GM10248 (cell line): ENCODE results near the gene SLC22A23.

Source experiments
- CTCF ChIA-PET: fragments of 300-600 bp; sonication (Branson Sonifier 250); formaldehyde crosslinking; extraction: SDS; loops from one replicate; lab custom pipeline; 2021; ENCODE audit warnings: antibody characterized with exemption; lab: Yijun Ruan, JAX
- POLR2A ChIA-PET: fragments of 350-650 bp; sonication (Branson Sonifier 250); formaldehyde crosslinking; extraction: SDS; loops from one replicate; lab custom pipeline; 2020; ENCODE audit warnings: antibody characterized with exemption; lab: Yijun Ruan, JAX
- DNase-seq: peaks from one replicate; pipeline ENCODE4 v3.0.0; 2012; ENCODE audit errors: extremely low spot score
- CTCF ChIP-seq: IDR thresholded peaks from 2 replicates; pipeline ENCODE4 v1.5.1; 2012; ENCODE audit warnings: mild to moderate bottlenecking, low read depth; ENCODE audit errors: extremely low read depth, missing control alignments, control extremely low read depth

SLC22A23 gene

GRCh38 chr6:3335169-3335568 lies 121.7 kb downstream of the SLC22A23 start:
- no peak for DNase-seq
- ChIA-PET CTCF (interaction anchor here (1.5 to 5.2 kb wide), 2 partner anchors 13 to 76 kb away, joined by 4 to 17 read pairs; no protein-coding TSS in a partner anchor), POLR2A (no interaction called here)
- TF ChIP-seq CTCF, result no peak

GRCh38 chr6:3334555-3334954 lies 122.3 kb downstream of the SLC22A23 start:
- no peak for DNase-seq
- ChIA-PET CTCF (interaction anchor here (1.5 to 5.2 kb wide), 2 partner anchors 12 to 77 kb away, joined by 4 to 17 read pairs; no protein-coding TSS in a partner anchor), POLR2A (no interaction called here)
- no peak for TF ChIP-seq CTCF

DNA sequence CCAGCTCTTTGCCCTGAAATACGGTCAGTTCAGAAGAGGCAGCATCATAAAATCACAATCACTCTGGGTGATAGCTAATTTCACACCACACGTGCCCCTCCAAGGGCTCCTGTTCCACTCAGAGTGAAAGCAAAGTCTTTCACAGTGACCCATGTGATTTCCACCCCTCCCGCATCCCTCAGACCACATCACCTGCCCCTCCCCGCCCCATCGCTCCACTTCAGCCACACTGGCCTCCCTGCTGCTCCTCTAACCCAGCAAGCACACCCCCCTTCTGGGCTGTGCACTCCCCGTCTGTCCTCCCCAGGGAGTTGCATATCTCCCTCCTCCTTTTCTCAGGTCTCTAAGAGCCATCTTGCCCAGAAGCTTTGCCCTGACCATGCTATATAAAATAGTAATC lies 123.6 kb downstream of the SLC22A23 start:
- ChIA-PET CTCF (interaction anchor here (1.0 kb wide), 1 partner anchor 13 kb away, joined by 3 read pairs; no protein-coding TSS in a partner anchor), POLR2A (interaction anchor here (0.9 kb wide), 1 partner anchor 23 kb away, joined by 3 read pairs; no protein-coding TSS in a partner anchor)
- TF ChIP-seq CTCF, result no peak
- peak; percentile 72 for DNase-seq

- TF ChIP-seq CTCF, result no peak
- ChIA-PET POLR2A (no interaction called here), CTCF (interaction anchor here (2.7 kb wide), 1 partner anchor 12 kb away, joined by 9 read pairs; no protein-coding TSS in a partner anchor)
- DNase-seq, result no peak
Observed at GRCh38 chr6:3331971-3332370, 124.9 kb downstream of the SLC22A23 start.

DNA sequence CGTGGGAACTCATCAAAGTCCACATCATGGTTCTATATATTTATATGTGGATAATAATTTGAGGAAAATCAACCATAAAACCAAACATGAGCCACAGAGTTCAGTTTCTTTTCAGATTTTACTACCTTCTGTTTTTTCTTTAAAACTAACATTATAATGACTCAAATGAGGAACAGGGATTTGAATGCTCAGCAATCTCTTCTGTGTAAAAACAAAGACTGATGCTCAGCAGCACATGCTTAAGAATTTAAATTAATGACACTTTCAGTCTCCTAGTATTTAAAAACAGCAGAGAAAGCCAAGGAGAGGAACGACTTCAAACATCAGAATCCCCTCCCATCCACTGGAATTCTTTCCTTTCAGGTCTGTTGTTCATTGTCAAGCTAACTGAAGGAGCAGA lies 125.4 kb downstream of the SLC22A23 start:
- no peak for TF ChIP-seq CTCF
- ChIA-PET POLR2A (no interaction called here), CTCF (interaction anchor here (1.0 to 2.7 kb wide), 2 partner anchors 8 to 12 kb away, joined by 4 to 9 read pairs; no protein-coding TSS in a partner anchor)
- DNase-seq, result no peak

DNA sequence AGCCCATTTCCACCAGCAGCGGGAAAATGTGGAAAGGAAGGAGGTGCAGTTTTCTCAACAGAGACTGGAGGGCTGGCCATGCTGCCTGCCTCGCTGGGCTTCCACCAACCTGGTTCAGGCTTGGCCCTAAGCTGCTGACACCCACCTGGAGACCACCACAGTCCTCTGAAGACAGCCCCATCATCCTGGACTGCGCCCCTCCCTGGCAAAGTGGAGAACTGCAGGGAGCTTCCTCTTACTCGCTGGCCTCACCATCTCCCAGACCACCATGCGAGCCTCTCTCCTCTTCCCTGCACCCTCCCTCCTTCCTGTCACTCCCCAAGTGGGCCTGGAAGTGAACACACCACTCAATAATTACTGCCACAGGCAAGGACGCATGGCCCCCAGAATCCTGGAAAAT lies 126.7 kb downstream of the SLC22A23 start:
- CTCF ChIA-PET, result interaction anchor here (1.0 to 2.7 kb wide), 2 partner anchors 10 kb away, joined by 4 to 9 read pairs; no protein-coding TSS in a partner anchor
- POLR2A ChIA-PET, result interaction anchor here (0.6 kb wide), 1 partner anchor 53 kb away, joined by 3 read pairs; no protein-coding TSS in a partner anchor
- no peak for DNase-seq
- TF ChIP-seq CTCF, result no peak
